Stimulated activated CD4-positive, alpha-beta T cell treated with anti-CD3 and anti-CD28 coated beads, TNF-alpha, amount 100 ng/mL, for 48 hours (primary cell): ENCODE results near the gene KRTAP5-3.
"Not testable (repeated sequence)": the region's sequence is repeated elsewhere in the genome, so short reads cannot be mapped to it uniquely, and the experiment has no call there.

Source experiments
- DNase-seq, 3 donors: peaks; one replicate each; pipeline ENCODE4 v3.0.0-alpha.2; 2020; ENCODE audit warnings: low read depth in 3 of 3

Gene KRTAP5-3

GRCh38 chr11:1619449-1619848, 11.2 kb upstream of the KRTAP5-3 start:
- no peak for DNase-seq

DNA sequence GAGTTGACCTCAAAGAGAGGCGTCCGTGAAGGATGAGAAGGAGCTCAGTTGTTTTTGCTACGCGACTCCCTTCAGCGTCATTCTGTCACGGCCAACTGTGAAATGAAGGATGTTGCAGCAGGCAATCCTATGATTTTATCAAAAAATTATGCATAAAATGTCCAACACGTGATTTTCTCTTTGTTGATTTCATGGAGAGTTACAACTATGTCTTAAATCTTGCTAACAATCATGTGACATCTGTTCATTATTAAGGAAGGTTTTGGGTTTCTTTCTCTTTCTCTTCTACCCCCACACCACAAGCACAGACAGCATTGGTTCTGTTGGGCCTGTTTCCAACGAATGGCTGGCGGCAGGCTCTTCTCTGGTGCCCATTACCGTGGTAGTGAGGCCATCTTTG, 10.0 kb upstream of the KRTAP5-3 start:
- no peak for DNase-seq

GRCh38 chr11:1607901-1608300, 362 bp downstream of the KRTAP5-3 start:
- DNase-seq = not testable (repeated sequence)

DNA sequence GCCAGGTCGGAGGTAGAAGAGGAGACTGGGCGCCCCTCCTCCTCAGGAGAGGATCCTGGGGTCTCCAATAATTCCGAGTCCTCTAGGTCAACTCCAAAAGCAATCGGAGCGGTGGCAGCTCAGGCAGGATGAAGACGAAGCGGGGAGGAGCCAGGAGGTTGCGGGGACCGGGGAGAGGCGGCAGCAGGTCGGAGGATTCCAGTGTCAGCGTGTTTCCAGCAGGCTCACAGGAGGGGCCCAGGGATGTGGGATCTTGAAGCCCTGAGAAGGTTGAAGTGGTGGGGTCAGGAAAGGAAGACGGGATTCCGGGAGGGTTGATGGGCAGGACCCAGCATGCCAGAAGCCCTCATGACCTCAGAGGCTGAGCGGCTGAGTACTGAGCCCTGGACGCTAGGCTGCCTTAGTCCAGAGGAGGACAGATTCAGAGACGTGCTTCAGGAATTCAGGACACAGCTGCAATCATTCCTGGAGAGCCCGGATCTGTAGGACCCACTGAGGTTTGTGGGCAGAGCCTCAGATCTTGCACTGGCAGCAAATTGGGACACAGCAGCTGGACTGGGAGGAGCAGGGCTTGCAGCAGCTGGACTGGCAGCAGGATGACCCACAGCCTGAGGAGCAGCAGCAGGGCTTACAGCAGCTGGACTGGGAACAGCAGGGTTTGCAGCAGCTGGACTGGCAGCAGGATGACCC, 962 bp downstream of the KRTAP5-3 start:
- DNase-seq = not testable (repeated sequence)

DNA sequence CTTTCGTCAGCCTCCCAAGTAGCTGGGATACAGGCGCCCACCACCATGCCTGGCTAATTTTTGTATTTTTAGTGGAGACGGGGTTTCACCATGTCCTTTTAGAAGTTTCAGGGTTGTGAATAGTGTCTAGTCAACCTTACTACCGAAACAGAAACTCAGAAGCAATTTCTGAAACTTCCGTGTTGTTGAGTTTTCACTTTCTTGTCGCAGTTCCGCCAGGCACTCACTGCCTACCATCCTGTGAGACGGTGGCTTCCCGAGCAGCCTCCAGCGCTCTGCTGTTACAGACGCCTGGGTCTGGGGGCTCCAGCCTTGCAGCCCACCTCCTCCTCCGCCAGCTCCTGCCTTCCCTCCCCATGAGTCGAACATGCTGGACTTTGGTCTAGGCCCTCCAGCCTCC, 2.3 kb downstream of the KRTAP5-3 start:
- not testable (repeated sequence) for DNase-seq

DNA sequence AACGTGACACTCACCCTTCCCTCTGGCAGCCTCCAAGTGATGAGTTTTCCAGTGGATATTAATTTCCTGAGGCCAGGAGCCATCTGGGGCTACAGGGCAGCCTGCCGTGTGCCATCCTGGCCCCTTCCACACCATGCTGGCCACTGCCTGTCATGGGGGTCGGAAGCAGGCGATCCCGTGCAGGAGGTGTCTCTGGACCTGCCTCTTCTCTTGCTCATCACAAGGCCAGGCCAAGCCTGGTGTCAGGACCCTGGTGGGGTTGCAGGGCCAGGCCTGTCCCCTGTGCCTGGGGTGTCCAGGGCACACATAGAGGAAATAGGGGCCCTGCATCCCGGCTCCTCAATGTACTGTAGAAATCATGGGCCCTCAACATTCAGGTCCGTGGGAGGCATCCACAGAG, 3.6 kb downstream of the KRTAP5-3 start:
- DNase-seq = no peak

GRCh38 chr11:1604181-1604580, 4.1 kb downstream of the KRTAP5-3 start:
- no peak for DNase-seq

- no peak for DNase-seq
These were observed 4.6 kb downstream of the KRTAP5-3 start for GRCh38 chr11:1603629-1604028.

DNA sequence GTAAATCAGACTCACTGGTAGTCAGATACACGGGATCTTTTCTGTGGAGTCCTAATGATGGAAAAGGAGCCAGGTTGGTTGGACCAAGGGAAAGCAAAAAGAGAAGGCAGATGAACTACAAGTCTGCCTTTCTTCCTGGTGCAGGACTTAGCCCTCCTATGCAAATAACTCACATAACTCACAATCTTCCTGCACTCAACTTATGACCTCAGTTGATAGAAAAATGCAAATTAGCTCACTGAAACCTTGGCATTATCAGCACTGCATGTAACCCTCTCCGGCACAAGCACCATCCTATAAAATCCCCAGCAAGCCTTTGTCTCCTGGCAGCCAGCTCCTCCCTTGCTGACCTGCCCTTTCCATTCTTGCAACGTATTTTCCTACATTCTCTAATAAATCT, 6.6 kb downstream of the KRTAP5-3 start:
- not testable (repeated sequence) for DNase-seq

GRCh38 chr11:1600626-1601025, 7.6 kb downstream of the KRTAP5-3 start:
- DNase-seq = no peak

DNA sequence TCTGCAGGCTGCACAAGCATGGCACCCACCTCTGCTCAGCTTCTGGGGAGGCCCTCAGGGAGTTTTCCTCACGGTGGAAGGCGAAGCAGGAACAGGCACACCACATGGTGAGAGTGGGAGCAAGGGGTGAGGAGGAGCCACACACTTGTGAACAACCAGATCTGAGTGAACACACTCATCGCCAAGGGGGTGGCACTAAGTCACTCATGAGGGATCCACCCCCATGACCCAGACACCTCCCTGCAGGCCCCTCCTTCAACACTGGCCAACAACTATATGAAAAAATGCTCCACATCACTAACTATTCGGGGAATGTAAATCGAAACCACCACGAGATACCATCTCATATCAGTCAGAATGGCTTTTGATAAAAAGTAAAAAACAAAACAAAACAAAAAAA, 9.4 kb downstream of the KRTAP5-3 start:
- DNase-seq = no peak

- not testable (repeated sequence) for DNase-seq
These were observed 9.9 kb downstream of the KRTAP5-3 start for GRCh38 chr11:1598406-1598805.

- DNase-seq = no peak
These were observed 10.3 kb downstream of the KRTAP5-3 start, which contains the start of gene KRTAP5-2 for GRCh38 chr11:1597994-1598380. TSS of gene KRTAP5-2 (minus strand) at chr11:1598294. CDS start at chr11:1598250, 44 bp downstream.

DNA sequence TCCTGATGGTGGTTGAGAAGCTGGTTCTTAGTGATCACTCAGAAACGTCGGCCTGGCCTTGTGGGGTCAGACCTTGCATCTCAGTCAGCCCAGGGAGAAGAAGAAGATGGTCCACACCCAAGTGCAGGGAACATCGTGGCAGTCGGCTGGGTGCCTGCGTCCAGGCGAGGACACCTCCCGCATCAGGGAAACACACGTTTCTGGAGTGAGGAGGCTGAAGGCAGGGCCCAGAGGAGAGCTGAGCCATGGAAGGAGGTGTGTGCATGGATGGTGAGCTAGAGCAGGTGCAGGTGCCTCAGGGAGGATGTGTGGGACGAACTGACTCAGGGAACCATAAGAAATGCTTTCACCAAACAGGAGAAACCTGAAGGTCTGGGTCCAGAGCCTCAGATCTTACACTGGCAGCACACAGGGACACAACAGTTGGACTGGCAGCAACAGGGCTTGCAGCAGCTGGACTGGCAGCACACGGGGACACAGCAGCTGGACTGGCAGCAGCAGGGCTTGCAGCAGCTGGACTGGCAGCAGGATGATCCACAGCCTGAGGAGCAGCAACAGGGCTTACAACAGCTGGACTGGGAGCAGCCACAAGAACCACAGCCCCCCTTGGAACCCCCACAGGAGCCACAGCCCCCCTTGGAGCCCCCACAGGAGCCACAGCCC, 10.8 kb downstream of the KRTAP5-3 start:
- DNase-seq = no peak

DNA sequence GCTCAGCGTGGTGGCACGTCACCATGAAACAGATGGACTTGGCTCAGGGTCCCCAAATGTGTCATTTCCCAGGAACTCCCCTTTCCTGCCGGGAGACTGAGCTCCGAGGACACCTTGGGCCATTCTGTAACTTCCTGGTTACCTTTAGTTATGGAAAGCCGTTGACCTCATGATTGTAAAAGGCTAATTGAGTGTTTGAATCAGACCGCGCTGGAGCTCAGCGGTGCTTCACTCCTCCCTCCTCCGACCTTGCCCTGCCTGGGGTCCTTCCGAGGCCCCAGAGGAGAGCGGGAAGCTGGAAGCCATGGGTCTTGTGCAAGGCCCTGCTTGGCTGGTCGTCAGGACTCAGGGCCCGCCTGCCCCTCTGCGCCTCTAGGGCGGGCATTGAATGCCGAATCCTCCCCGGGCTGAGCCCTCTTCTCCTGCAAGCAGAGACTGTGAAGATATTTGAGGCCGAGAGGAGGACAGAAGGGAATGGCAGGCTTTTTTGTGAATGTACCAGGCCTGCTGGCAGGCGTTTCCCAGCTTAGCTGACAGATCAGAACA, 11.6 kb downstream of the KRTAP5-3 start:
- DNase-seq = not testable (repeated sequence)

DNA sequence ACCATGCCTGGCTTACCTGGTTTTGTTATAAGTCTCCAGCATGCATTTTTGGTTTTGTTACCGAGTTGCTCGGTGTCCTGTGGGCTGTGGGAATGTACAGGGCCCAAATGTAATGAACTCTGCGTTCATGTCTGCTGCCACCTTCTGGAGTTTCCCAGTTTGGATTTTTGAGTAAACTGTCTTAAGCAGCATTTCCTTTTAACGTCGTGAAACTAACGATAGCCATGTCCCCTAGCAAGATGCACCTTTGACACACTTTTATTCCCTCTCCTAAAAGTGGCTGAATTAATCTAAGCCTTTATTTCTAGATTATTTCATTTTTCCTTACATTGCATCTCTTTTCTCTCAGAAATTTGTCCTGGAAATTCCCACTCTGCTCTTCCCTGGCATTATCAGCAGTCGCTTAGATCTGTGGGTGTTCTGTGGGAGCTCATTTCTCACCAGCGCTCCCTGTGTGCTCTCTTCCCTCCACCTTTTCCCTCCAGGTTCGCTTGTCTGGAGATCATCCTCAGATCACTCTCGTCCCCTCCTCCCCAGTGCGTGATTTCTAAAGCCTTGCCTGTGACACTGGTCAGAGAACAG, 12.2 kb downstream of the KRTAP5-3 start:
- not testable (repeated sequence) for DNase-seq

GRCh38 chr11:1592628-1593027, 15.6 kb downstream of the KRTAP5-3 start:
- DNase-seq = no peak

- no peak for DNase-seq
These were observed 18.3 kb downstream of the KRTAP5-3 start for GRCh38 chr11:1589996-1590395.

GRCh38 chr11:1589191-1589963, 18.9 kb downstream of the KRTAP5-3 start:
- DNase-seq = not testable (repeated sequence)

DNA sequence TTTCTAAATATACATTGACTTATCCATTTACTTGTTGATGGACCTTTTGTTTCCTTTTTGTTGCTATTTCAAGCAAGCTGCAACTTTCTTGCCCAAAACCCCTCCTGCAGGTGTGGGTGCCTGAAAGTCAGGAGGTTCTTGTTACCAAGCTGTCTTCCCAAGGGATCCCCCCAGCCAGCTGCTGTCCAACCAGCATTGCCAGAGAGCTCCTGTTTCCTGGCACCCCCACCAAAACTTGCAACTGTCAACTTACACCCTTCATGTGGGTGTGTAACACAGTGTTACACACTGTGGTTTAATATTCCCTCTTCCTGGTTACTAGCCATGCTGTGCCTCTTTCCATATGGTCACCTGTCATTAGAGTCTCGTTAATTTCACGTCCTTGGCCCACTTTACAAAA, 21.6 kb downstream of the KRTAP5-3 start:
- no peak for DNase-seq

GRCh38 chr11:1584661-1585370, 23.4 kb downstream of the KRTAP5-3 start, which contains the start of gene KRTAP5-1:
TSS of gene KRTAP5-1 (minus strand) at chr11:1585283. CDS start at chr11:1585249, 34 bp downstream.
- DNase-seq = not testable (repeated sequence)
